ENCODE results near the gene INTS15. TPM values are rescaled to one million over a fixed set of nuclear protein-coding genes. Genes with fewer than 3 reads are reported as not detected.

The INTS15 gene
- total and polyA plus RNA-seq, 9 of the 15 experiments (the other 6 are each of a cell fraction or from before 2014, with no cell fraction given), result 0.52 to 28.9 (median 11.6) TPM

DNA sequence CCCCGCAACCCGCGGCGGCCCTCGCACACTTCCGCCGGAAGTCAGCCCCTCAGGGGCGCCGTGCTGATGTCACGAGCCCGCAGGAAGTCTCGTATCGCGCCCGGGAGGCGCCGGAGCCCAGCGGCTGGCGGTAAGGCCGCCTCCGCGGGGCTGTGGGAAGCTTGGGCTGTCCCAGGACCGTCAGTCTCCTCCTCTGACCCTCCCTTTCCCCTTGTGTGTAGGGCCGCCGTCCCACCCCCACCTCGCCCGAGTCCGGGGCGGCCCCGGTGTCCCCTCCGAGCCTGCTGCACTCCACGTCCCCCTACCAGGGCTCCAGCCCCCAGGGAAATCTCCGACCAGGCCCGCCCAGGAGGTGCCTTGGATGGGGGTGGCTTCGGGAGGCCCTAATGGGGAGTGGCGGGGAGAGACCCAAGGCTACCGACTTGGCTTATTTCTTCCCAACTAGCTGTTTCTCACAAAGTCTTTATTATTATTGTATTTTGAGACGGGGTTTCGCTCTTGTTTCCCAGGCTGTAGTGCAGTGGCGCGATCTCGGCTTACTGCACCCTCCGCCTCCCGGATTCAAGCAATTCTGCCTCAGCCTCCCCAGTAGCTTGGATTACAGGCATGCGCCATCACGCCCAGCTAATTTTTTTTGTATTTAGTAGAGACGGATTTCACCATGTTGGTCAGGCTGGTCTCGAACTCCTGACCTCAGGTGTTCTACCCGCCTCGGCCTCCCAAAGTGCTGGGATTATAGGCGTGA lies 12.3 kb upstream of the INTS15 start, which contains the start of gene ZDHHC4 (continued):
- TF ChIP-seq, protein P1, sequence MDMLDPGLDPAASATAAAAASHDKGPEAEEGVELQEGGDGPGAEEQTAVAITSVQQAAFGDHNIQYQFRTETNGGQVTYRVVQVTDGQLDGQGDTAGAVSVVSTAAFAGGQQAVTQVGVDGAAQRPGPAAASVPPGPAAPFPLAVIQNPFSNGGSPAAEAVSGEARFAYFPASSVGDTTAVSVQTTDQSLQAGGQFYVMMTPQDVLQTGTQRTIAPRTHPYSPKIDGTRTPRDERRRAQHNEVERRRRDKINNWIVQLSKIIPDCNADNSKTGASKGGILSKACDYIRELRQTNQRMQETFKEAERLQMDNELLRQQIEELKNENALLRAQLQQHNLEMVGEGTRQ (CRISPR knock-in tag; IDR thresholded peaks at IDR 0.05), result peak; percentile 69
- TF ChIP-seq HDAC1 (IDR thresholded peaks at IDR 0.05), result peak in 1 of 2 experiments; percentile 61; a peak in 1 of 4 replicates
- TF ChIP-seq CCNT2 (IDR thresholded peaks at IDR 0.05; ENCODE audit: borderline replicate concordance, extremely low read depth, insufficient read length, low read depth, low read length), result peak; percentile 82
- TF ChIP-seq MCM2 (IDR thresholded peaks at IDR 0.05; ENCODE audit: low read depth), result no peak
- TF ChIP-seq HNRNPL (IDR thresholded peaks at IDR 0.05; ENCODE audit: low read depth, low read length), result 0 out of 2 replicates have a peak, but pooled peaks have one; percentile 46
- no peak for TF ChIP-seq TEAD1 (CRISPR knock-in tag; IDR thresholded peaks at IDR 0.05)
- TF ChIP-seq, protein P2, sequence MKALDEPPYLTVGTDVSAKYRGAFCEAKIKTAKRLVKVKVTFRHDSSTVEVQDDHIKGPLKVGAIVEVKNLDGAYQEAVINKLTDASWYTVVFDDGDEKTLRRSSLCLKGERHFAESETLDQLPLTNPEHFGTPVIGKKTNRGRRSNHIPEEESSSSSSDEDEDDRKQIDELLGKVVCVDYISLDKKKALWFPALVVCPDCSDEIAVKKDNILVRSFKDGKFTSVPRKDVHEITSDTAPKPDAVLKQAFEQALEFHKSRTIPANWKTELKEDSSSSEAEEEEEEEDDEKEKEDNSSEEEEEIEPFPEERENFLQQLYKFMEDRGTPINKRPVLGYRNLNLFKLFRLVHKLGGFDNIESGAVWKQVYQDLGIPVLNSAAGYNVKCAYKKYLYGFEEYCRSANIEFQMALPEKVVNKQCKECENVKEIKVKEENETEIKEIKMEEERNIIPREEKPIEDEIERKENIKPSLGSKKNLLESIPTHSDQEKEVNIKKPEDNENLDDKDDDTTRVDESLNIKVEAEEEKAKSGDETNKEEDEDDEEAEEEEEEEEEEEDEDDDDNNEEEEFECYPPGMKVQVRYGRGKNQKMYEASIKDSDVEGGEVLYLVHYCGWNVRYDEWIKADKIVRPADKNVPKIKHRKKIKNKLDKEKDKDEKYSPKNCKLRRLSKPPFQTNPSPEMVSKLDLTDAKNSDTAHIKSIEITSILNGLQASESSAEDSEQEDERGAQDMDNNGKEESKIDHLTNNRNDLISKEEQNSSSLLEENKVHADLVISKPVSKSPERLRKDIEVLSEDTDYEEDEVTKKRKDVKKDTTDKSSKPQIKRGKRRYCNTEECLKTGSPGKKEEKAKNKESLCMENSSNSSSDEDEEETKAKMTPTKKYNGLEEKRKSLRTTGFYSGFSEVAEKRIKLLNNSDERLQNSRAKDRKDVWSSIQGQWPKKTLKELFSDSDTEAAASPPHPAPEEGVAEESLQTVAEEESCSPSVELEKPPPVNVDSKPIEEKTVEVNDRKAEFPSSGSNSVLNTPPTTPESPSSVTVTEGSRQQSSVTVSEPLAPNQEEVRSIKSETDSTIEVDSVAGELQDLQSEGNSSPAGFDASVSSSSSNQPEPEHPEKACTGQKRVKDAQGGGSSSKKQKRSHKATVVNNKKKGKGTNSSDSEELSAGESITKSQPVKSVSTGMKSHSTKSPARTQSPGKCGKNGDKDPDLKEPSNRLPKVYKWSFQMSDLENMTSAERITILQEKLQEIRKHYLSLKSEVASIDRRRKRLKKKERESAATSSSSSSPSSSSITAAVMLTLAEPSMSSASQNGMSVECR (CRISPR knock-in tag; IDR thresholded peaks at IDR 0.05), result peak; percentile 63; the same call in 1 of the 2 replicates
- TF ChIP-seq LARP7 (IDR thresholded peaks at IDR 0.05), result no peak
- TF ChIP-seq NR2C1 (IDR thresholded peaks at IDR 0.05), result no peak
- peak; percentile 97 for TF ChIP-seq NR2C1 (tag; IDR thresholded peaks at IDR 0.05)
- TF ChIP-seq, protein P3, sequence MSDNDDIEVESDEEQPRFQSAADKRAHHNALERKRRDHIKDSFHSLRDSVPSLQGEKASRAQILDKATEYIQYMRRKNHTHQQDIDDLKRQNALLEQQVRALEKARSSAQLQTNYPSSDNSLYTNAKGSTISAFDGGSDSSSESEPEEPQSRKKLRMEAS (CRISPR knock-in tag; IDR thresholded peaks at IDR 0.05), result peak; percentile 47
- no peak for TF ChIP-seq ATF1 (CRISPR knock-in tag; IDR thresholded peaks at IDR 0.05)
- peak; percentile 91 for TF ChIP-seq ATF1 (tag; IDR thresholded peaks at IDR 0.05)
- peak; percentile 79 for TF ChIP-seq E2F8 (IDR thresholded peaks at IDR 0.05; ENCODE audit: low read depth, partially characterized antibody)
- no peak for TF ChIP-seq ZNF695 (CRISPR knock-in tag; IDR thresholded peaks at IDR 0.05)
- TF ChIP-seq XRCC3 (IDR thresholded peaks at IDR 0.05), result no peak
- TF ChIP-seq ARID1B (IDR thresholded peaks at IDR 0.05), result peak; percentile 22; the same call in 1 of the 2 replicates
- TF ChIP-seq SRF (CRISPR knock-in tag; IDR thresholded peaks at IDR 0.05), result peak in 1 of 2 experiments; percentile 70; a peak in 2 of 4 replicates
- peak; percentile 51; the same call in 1 of the 2 replicates for TF ChIP-seq NR1H2 (CRISPR knock-in tag; IDR thresholded peaks at IDR 0.05)

All from K562 (cell line).